Activated T-cell treated with anti-CD3 and anti-CD28 coated beads for 4 hours (primary cell): ENCODE results near the gene PTPRA.
"Not testable (repeated sequence)": the region's sequence is repeated elsewhere in the genome, so short reads cannot be mapped to it uniquely, and the experiment has no call there.

ENCODE experiments used
- DNase-seq: peaks from one replicate; pipeline ENCODE4 v3.0.0-alpha.2; 2020

Gene PTPRA

DNA sequence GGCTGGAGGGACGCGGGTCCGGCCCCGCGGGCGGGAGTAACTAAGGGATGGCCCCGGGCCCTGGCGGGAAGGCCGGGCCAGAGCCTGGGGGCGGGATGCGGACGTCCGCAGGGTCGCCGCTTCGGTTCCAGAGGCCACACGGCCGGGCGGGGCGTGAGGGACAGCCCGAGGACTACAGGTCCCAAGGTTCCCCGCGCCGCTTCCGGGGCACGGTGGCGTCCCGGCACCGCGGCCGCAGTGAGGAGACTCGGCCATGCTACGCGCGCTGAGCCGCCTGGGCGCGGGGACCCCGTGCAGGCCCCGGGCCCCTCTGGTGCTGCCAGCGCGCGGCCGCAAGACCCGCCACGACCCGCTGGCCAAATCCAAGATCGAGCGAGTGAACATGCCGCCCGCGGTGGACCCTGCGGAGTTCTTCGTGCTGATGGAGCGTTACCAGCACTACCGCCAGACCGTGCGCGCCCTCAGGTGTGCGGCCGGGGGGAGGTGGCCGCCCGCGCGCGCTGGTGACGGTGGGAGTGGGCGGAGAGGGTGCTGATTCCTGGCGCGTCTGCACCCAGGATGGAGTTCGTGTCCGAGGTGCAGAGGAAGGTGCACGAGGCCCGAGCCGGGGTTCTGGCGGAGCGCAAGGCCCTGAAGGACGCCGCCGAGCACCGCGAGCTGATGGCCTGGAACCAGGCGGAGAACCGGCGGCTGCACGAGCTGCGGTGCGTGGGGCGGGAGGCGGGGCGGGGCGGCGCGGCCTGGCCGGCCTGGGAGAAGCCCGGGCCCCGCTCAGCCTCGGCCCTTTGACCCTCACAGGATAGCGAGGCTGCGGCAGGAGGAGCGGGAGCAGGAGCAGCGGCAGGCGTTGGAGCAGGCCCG, 172.8 kb downstream of the PTPRA start, which contains the start of gene MRPS26:
TSS of gene MRPS26 (plus strand) at position 237 of the 861 bp plus-strand sequence. CDS start at position 254, 17 bp downstream.
- peak; percentile 64 for DNase-seq

DNA sequence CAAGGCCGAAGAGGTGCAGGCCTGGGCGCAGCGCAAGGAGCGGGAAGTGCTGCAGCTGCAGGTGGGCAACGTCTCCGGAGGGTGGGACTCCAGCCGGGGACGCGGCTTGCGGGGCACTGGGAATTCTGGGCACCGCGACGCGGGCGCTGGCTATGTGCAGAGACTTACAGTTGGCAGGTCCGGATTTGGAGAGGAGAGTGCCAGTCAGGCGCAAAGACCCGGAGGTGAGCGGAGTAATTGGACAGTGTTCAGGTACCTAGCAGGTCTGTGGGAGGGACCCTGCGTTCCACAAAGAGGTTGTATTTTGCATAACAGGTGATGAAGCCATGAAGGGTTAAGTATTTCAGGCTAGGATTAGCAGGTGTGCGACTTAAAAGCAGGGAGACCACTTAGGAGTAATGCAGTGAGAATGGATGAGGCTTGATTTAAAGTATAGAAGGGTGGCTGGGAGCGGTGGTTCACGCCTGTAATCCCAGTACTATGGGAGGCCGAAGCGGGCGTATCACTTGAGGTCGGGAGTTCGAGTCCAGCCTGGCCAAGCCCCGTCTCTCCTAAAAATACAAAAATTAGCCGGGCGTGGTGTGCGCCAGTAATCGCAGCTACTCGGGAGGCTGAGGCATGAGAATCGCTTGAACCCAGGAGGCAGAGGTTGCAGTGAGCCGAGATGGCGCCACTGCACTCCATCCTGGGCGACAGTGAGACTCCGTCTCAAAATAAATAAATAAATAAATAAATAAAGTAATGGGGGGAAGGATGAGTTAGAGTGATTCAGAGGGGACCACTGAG, 173.6 kb downstream of the PTPRA start:
- no peak for DNase-seq

DNA sequence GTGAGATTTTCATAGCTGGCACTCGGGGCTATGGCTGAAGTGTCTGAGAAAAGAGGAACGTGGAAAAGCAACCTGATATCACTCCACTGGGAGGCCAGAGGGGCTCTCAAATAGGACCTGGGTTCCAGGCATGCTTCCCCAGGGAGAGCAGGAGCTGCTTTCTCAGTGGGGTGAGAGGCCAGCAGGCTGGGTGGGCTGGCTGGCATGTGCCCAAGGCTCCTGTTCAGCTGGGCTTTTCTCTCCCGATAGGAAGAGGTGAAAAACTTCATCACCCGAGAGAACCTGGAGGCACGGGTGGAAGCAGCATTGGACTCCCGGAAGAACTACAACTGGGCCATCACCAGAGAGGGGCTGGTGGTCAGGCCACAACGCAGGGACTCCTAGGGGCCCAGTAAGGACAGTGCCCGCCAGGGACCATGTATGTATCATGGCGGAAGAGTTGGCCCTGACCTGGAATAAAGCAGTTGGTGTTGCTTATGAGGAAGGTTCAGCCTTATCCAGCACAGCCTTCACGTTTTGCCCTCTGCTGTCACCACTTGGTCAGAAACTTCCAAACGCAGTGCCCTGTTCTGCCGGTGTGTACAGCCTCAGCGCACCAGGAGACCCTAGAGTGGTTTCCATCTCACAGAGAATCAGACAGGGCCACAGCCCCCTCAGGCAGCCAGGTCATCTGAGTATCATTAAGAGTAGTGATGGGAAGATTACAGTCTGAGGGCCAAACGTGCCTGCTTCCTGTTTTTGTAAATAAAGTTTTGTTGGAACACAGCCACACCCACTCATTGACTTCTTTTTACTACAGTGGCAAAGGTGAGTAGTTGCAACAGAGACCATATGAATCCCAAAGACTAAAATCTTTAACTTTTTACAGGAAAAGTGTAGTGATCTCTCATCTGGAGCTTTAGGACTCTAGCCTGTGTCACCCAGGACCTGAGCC, 174.5 kb downstream of the PTPRA start:
- no peak for DNase-seq

DNA sequence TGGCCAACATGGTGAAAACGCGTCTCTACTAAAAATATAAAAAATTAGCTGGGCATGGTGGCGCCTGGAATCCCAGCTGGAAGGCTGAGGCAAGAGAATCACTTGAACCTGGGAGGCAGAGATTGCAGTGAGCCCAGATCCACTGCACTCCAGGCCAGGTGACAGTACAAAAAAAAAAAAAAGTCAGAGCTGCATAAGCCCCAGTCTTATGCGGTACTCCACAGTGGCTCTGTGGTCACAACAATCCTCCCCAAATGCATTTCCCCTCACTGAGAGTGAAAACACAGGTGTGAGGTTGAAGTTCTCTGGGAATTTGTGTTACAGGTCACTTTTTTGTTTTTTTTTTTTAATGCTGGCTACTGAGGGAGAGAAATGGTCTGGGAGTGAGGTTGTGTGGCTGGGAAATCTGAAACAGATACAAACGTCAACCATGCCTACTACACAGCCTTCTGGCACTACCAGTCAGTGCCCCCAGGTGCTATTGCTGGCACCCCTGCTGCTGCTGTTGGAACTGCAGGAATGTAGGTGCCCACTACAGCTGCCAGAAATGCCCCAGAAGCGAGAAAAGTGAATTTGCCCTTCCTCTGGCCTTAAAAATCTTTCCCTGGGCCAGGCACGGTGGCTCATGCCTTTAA, 178.2 kb downstream of the PTPRA start:
- no peak for DNase-seq

DNA sequence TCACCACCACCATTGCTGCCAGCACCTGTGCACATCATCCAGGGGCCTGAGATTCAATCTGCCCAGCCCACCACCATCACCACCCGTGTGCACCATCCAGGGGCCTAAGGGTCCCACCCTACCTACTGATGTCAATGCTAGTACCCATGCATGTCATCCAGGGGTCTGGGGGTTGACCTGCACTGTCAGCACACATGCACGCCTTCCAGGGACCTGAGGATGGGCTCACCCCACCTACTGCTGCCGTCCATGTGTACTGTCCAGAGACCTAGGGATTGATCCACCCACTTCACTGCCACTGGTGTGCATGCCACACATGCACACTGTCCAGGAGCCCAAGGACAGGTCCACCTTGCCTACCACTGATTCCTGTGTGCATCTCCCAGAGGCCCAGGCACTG, 186.2 kb downstream of the PTPRA start:
- no peak for DNase-seq

DNA sequence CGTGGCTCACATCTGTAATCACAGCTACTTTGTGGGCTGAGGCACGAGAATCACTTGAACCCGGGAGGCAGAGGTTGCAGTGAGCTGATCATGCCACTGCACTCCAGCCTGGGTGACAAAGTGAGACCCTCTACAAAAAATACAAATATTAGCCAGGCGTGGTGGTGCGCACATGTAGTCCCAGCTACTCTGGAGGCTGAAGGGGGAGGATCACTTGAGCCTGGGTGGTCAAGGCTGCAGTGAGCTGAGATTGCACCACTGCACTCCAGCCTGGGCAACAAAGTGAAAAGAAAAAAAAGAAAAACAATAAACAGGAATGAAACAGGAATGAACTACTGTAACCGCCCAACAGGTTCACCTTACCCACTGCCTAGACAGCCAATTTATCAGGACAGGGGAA, 190.8 kb downstream of the PTPRA start:
- not testable (repeated sequence) for DNase-seq

DNA sequence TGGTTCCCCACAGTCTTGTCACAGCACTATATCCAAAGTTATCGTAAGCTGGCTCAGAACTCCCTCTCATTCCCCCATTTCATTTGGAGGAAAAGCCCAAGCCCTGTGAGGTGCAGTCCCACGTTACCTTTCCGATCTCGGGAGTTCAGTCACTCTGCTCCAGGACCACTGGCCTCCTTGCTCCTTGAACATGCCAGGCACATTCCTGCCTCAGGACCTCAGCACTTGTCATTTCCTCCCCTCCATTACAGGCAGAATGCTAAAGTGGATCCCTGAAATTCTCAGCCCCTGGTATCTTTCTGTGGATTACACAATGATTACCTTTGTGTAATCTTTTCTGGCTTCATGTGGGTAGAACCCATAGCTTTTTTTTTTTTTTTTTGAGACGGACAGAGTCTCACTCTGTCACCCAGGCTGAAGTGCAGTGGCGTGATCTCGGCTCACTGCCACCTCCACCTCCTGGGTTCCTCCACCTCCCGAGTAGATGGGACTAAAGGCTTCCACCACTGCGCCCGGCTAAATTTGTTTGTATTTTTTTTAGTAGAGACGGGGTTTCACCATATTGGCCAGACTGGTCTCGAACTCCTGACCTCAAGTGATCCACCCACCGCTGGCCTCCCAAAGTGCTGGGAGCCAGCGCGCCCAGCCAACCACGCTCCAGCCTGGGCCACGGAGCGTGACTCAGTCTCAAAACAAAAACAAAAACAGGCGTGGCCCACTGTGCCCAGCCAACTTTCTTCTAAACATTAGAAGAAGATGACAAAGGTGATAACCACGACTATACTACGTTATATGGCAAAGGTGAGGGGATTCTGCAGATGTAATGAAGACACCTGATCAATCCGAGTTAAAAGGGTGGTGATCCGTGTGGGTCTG, 194.1 kb downstream of the PTPRA start:
- no peak for DNase-seq

DNA sequence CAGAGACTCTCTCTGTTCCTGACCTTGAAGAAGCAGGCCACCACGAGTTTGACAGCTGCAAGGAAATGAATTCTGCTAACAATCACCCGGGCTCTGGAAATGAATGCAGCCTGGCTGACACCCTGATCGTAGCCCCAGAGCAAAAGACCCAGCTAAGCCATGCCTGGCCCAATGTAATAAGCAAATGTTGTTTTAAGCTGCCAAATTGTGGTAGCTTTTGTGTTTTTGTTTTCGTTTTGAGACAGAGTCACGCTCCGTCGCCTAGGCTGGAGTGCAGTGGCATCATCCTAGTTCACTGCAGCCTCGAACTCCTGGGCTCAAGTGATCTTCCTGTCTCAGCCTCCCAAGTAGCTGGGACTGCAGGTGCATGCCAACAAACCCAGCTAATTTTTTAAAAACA, 194.8 kb downstream of the PTPRA start:
- no peak for DNase-seq

DNA sequence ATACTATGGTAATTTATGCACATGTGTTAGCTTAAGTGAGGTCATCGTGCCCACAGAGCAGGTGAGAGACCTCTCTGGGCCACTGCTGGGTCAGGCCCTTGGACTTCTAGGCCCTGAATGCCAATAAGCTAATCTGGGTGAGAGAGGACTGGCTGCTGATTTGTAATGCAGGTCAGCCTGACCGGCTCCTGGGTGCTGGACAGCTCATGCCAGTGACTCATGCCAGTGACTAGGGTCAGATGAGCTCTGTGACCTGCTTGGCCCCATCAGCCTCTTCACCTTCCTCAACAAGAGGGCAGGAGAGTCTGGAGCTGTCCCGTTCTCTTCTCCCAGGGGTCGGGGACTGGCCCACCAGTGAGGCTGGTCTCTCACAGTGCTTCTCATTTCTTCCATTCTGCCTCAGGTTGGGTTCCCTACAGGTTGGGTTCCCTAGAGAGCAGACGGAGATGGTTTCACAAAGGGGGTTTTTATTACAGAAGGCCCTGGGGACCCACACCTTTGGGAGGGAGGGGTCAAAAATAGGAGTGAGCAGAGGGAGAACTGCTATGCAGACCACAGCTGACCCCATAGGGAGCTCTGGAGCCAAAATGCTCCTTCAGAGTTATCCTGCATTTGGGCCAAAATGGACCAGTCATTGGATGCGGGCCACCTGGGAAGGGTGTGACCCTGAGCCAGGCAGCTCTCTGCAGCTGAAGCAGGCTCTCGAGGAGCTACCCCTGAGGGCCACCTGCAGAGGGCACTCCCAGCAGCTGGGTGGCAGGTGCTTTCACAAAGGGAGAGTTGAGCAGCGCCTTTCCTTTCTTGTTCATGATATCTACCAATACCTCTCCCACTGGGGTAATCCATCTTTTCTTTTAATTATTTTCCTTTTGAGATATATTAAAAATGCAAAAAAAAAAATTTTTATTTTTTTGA, 196.0 kb downstream of the PTPRA start:
- DNase-seq: peak; percentile 21

DNA sequence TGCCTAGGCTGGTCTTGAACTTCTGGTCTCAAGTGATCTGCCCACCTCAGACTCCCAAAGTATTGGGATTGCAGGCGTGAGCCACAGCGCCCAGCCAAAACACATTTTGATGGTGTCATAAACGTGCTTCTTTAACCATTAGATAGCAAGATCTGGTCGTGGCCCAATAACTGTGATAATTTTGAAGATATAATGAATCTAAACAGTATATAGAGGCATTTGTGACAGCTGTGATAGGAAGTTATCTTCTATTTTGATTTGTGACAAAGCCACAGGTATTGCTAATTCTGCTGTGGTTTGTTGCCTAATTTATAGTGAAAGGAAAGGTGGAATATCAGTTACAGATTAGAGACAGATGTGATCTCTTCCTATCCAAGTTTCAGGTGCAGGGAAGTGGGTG, 197.4 kb downstream of the PTPRA start:
- no peak for DNase-seq

DNA sequence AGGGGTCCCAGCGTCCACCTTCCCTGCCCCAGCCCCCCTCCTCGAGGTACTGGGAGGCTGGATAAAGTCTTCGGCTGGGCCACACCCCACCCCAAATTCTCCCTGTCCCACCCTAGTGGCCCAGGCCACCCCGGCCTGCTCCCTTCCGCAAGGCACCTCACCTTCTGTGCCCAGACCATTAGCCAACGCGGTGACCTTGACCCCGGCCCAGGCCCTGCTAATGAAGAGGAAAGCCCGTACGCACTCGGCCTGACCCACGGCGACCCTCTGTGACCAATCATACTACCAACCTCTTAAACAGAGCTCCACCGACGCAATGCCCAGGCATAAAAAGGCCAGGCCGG, 198.0 kb downstream of the PTPRA start:
- no peak for DNase-seq

DNA sequence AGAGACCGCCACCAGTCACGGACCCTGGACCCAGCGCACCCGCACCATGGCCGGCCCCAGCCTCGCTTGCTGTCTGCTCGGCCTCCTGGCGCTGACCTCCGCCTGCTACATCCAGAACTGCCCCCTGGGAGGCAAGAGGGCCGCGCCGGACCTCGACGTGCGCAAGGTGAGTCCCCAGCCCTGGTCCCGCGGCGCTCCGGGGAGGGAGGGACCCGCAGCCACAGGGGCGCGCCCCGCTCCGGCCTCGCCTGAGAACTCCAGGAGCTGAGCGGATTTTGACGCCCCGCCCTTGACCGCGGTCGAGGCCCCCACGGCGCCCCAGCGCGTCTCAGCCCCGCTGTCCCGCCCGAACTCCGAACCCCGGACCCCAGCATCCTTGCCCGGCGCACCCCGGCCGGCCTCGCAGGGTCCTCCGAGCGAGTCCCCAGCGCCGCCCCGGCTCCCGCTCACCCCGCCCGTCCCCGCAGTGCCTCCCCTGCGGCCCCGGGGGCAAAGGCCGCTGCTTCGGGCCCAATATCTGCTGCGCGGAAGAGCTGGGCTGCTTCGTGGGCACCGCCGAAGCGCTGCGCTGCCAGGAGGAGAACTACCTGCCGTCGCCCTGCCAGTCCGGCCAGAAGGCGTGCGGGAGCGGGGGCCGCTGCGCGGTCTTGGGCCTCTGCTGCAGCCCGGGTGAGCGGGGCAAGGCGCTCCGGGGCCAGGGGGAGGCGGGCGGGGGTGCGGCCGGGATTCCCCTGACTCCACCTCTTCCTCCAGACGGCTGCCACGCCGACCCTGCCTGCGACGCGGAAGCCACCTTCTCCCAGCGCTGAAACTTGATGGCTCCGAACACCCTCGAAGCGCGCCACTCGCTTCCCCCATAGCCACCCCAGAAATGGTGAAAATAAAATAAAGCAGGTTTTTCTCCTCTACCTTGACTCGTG, 198.6 kb downstream of the PTPRA start, which contains the start of gene OXT:
TSS of gene OXT (plus strand) at position 11 of the 920 bp plus-strand sequence. CDS start at position 47, 36 bp downstream.
- peak; percentile 61 for DNase-seq

DNA sequence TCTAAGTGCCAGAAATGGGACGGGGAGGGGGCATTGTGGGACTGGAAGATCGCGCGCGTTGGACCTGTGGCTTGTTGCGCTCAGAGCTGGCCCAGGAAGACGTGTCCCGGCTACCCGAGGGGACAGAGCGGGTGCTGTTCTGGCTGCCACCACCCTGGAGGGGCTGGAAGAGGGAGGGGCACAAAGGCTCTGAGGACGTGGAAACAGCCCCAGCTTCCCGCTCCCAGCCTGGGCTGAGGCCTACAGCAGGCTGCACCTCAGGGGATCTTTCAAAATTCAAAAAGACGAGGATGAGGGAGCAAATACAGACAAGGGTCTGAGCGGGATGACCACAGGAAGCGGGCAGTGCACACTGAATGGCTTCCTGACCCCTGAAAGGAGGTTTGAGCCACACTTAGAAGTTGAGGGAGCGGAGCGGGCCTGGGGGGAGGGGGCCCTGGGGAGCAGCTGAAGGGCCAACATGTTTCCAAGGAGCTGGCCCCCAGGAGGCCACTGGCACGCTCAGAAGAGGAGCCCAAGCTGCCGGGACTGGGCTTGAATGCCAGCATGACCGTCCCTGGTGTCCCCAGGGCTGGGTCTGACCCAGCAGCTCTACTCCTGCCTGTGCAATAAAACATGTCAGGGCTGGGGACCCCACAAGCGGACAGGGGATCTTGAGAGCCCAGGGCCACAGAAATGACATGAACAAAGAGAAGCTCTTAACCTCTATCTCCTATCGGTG, 199.4 kb downstream of the PTPRA start:
- no peak for DNase-seq

DNA sequence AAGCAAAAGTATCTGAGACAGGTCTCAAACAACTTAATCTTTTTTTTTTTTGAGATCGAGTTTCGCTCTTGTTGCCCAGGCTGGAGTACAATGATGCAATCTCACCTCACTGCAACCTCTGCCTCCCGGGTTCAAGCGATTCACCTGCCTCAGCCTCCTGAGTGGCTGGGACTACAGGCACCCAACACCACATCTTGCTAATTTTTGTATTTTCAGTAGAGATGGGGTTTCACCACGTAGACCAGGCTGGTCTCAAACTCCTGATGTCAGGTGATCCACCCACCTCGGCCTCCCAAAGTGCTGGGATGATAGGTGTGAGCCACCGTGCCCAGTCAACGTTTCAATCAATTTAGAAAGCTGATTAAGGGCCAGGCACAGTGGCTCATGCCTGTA, 200.0 kb downstream of the PTPRA start:
- DNase-seq: not testable (repeated sequence)

DNA sequence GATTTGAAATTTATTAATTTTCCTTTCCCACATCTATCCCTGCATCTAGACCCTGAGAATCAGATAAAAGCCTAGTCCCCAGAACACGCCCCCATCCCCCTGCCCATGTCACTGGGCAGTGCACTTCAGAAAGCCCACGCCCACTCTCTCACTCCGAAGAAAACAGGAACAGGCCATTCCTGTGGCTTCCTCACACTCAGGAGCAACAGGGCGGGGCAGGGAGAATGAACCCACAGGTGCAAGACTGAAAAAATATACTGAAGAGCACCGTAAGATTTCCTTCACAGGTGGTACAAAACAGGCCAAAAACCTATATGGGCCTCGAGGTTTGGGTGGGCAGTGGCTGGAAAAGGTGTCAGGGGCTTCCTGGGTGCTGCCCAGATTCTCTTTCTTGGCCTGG, 201.5 kb downstream of the PTPRA start:
- DNase-seq: no peak

DNA sequence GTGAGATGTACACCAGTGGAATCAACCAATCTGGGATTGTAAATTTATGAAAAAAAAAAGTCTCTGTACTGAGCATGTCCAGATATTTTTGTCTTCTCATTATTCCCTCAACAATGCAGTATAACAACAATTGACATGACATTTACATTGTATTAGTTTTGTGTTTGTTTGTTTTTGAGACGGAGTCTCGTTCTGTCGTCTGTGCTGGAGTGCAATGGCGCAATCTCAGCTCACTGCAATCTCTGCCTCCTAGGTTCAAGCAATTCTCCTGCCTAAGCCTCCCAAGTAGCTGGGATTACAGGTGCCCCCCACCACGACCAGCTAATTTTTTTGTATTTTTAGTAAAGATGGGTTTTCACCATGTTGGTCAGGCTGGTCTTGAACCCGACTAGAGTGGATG, 202.0 kb downstream of the PTPRA start:
- DNase-seq: not testable (repeated sequence)

DNA sequence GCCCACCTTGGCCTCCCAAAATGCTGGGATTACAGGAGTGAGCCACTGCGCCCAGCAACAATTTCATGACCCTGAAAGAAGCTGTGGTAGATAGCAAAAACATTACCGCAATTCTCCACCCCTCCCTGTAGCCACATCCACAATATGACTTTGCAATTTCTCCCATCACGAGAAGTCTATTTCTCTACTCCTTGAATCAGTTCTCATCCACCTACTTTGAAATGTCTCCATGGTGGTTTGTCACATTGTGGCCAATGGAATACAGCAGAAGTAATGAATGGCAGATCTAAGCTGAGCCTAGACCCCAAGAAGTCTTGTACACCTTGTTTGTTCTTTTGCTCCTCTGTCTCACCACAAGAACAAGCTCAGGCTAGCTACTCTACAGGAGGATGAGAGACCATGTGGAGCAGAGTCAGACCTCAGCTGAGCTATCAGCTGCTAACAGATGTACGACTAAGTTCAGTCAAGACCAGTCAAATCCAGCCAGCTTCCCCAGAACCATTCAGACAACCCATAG, 204.4 kb downstream of the PTPRA start:
- DNase-seq: no peak

DNA sequence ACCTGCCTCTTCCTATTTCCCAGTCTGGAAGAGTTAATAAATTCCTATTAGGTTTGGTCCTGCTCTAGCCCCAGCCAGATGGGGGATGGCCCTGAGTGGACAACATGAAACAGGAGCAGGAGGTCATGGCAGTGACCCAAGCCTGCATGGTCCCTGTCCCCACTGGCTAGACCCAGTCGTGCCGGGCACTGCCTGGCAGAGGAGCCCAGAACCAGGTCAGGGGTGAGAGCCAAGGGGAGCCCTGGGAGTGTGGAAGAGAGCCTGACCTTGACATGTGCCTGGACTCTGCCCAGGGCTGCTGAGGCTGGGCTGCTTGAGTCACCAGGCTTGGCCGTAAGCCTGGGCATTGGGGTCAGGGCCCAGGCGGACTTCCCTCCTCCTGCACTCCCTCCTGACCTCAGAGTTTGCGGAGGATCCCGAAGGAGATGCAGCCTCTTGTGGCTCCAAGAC, 207.7 kb downstream of the PTPRA start:
- DNase-seq: no peak
